IMR-90 (cell line): ENCODE data around the gene UBE2N. TPM values are rescaled to one million over a fixed set of nuclear protein-coding genes. Genes with fewer than 3 reads are reported as not detected.

ENCODE experiments used
- ATAC-seq: fragments of 200-7000 bp; cut with Tn5 transposase; 2 replicates; pipeline ENCODE4 v1.9.1; 2020; ENCODE audit warnings: low read depth, mild to moderate bottlenecking, moderate library complexity
- BruUV-seq: library from RNA; stranded (reverse); fragments of 400-500 nt; replicated peaks from 2 replicates; lab custom pipeline; 2021; lab: Mats Ljungman, UMichigan
- CTCF ChIA-PET: fragments of 300-600 bp; formaldehyde crosslinking; extraction: SDS; loops from one replicate; lab custom pipeline; 2021; ENCODE audit warnings: antibody characterized with exemption; lab: Yijun Ruan, JAX
- POLR2A ChIA-PET: fragments of 300-600 bp; sonication (Branson Sonifier 250); formaldehyde crosslinking; loops from one replicate; lab custom pipeline; 2022; ENCODE audit warnings: antibody characterized with exemption; ENCODE audit not compliant: unreplicated experiment; lab: Charles Lee
- DNase-seq: peaks from one replicate; pipeline ENCODE4 v3.0.0; 2013
- H2AFZ ChIP-seq: replicated peaks from 2 replicates; pipeline ENCODE3; 2013; ENCODE audit warnings: low read length, mild to moderate bottlenecking; ENCODE audit not compliant: poor library complexity
- H2AK5ac ChIP-seq: 2 replicates; pipeline ENCODE4 v1.6.1; 2013; ENCODE audit warnings: low read depth, low read length, inconsistent platforms
- H2AK9ac ChIP-seq: replicated peaks from 2 replicates; pipeline ENCODE3; 2013; ENCODE audit warnings: mild to moderate bottlenecking, low read depth, low read length, moderate library complexity; ENCODE audit not compliant: poor library complexity
- H2BK120ac ChIP-seq: 2 replicates; pipeline ENCODE4 v1.6.1; 2013; ENCODE audit warnings: low read depth, low read length, inconsistent platforms
- H2BK15ac ChIP-seq: 3 replicates; pipeline ENCODE4 v1.6.1; 2013; ENCODE audit warnings: low read depth, low read length, inconsistent platforms
- H2BK20ac ChIP-seq: 2 replicates; pipeline ENCODE4 v1.6.1; 2013; ENCODE audit warnings: low read depth, mild to moderate bottlenecking, inconsistent platforms, low read length, moderate library complexity
- H2BK5ac ChIP-seq: 2 replicates; pipeline ENCODE4 v1.6.1; 2013; ENCODE audit warnings: mild to moderate bottlenecking, low read depth, low read length, inconsistent platforms; ENCODE audit not compliant: poor library complexity, severe bottlenecking
- H3K14ac ChIP-seq: replicated peaks from 2 replicates; pipeline ENCODE4 v1.6.1; 2013; ENCODE audit warnings: low read depth, low read length, inconsistent platforms
- H3K18ac ChIP-seq: 2 replicates; pipeline ENCODE4 v1.6.1; 2013; ENCODE audit warnings: low read depth, low read length, control low read depth
- H3K23ac ChIP-seq: 2 replicates; pipeline ENCODE4 v1.6.1; 2013; ENCODE audit warnings: low read depth, low read length, inconsistent platforms
- H3K27ac ChIP-seq: 2 replicates; pipeline ENCODE4 v1.5.1; 2013; ENCODE audit warnings: mild to moderate bottlenecking, control low read depth, low read length; ENCODE audit not compliant: insufficient read depth
- H3K27me3 ChIP-seq: 2 replicates; pipeline ENCODE4 v1.6.1; 2013; ENCODE audit warnings: low read length; ENCODE audit not compliant: control insufficient read depth, insufficient read depth
- H3K36me3 ChIP-seq: 2 replicates; pipeline ENCODE4 v1.6.1; 2013; ENCODE audit warnings: low read length, mixed read lengths; ENCODE audit not compliant: control insufficient read depth, insufficient read depth
- H3K4ac ChIP-seq: 2 replicates; pipeline ENCODE4 v1.6.1; 2013; ENCODE audit warnings: low read depth, low read length, inconsistent platforms
- H3K4me1 ChIP-seq: 2 replicates; pipeline ENCODE4 v1.6.1; 2013; ENCODE audit warnings: low read length, mixed read lengths; ENCODE audit not compliant: control insufficient read depth, insufficient read depth
- H3K4me2 ChIP-seq: 2 replicates; pipeline ENCODE4 v1.6.1; 2013; ENCODE audit warnings: low read depth, mild to moderate bottlenecking, control low read depth, low read length, moderate library complexity
- H3K4me3 ChIP-seq: 2 replicates; pipeline ENCODE4 v1.5.1; 2013; ENCODE audit warnings: low read depth, mild to moderate bottlenecking, control low read depth, low read length, moderate library complexity; ENCODE audit not compliant: insufficient read depth
- H3K56ac ChIP-seq: 2 replicates; pipeline ENCODE4 v1.6.1; 2013; ENCODE audit warnings: low read length, inconsistent platforms; ENCODE audit not compliant: insufficient read depth; ENCODE audit errors: extremely low read depth
- H3K79me1 ChIP-seq, 2 experiments: 2 replicates each; pipeline ENCODE4 v1.6.1; 2013; ENCODE audit warnings: low read length in 2 of 2, inconsistent platforms in 1 of 2, low read depth in 1 of 2
- H3K9ac ChIP-seq: 2 replicates; pipeline ENCODE4 v1.6.1; 2013; ENCODE audit warnings: low read depth, low read length, control low read depth
- H3K9me1 ChIP-seq: 2 replicates; pipeline ENCODE4 v1.6.1; 2013; ENCODE audit warnings: low read length, inconsistent platforms; ENCODE audit not compliant: insufficient read depth
- H3K9me3 ChIP-seq: 2 replicates; pipeline ENCODE4 v1.6.1; 2013; ENCODE audit warnings: low read length; ENCODE audit not compliant: control insufficient read depth, insufficient read depth
- H4K20me1 ChIP-seq: 2 replicates; pipeline ENCODE4 v1.6.1; 2013; ENCODE audit warnings: low read length, inconsistent platforms; ENCODE audit not compliant: insufficient read depth
- H4K5ac ChIP-seq: 2 replicates; pipeline ENCODE4 v1.6.1; 2013; ENCODE audit warnings: mild to moderate bottlenecking, low read depth, low read length, control low read depth
- H4K8ac ChIP-seq, 2 experiments: 2 replicates each; pipeline ENCODE4 v1.6.1; 2013; ENCODE audit warnings: low read depth in 2 of 2, low read length in 2 of 2, control low read depth in 1 of 2, inconsistent platforms in 1 of 2
- H4K91ac ChIP-seq: 2 replicates; pipeline ENCODE4 v1.6.1; 2013; ENCODE audit warnings: low read depth, low read length, inconsistent platforms; ENCODE audit not compliant: insufficient read depth
- BHLHE40 ChIP-seq: fragments of 150-350 bp; IDR thresholded peaks from 2 replicates; pipeline ENCODE4 v1.6.1; 2016; ENCODE audit warnings: mild to moderate bottlenecking, low read depth, low read length
- CHD1 ChIP-seq: IDR thresholded peaks from 2 replicates; pipeline ENCODE4 v1.6.1; 2012; ENCODE audit warnings: low read depth, low read length, improper control_type of control experiment
- FOS ChIP-seq: fragments of 150-350 bp; IDR thresholded peaks from 2 replicates; pipeline ENCODE4 v1.6.1; 2016; ENCODE audit warnings: low read depth, low read length
- MAFK ChIP-seq: IDR thresholded peaks from 2 replicates; pipeline ENCODE4 v1.6.1; 2012; ENCODE audit warnings: low read depth, low read length, improper control_type of control experiment
- MAZ ChIP-seq: IDR thresholded peaks from 2 replicates; pipeline ENCODE4 v1.6.1; 2012; ENCODE audit warnings: low read depth, mild to moderate bottlenecking, low read length, improper control_type of control experiment, moderate library complexity, borderline replicate concordance
- NFE2L2 ChIP-seq: fragments of 150-350 bp; IDR thresholded peaks from 2 replicates; pipeline ENCODE4 v1.6.1; 2016; ENCODE audit warnings: low read depth, mild to moderate bottlenecking, low read length
- RCOR1 ChIP-seq: IDR thresholded peaks from 2 replicates; pipeline ENCODE4 v1.6.1; 2012; ENCODE audit warnings: mild to moderate bottlenecking, low read length, improper control_type of control experiment; ENCODE audit not compliant: insufficient replicate concordance
- RFX5 ChIP-seq: IDR thresholded peaks from 2 replicates; pipeline ENCODE4 v1.8.0; 2012; ENCODE audit warnings: low read depth, mild to moderate bottlenecking, low read length, moderate library complexity
- SMC3 ChIP-seq: fragments of 150-350 bp; IDR thresholded peaks from 2 replicates; pipeline ENCODE4 v1.6.1; 2016; ENCODE audit warnings: low read depth, mild to moderate bottlenecking, antibody characterized with exemption, low read length, moderate library complexity
- WGBS, 2 experiments: methylation state at CpG; one replicate each; pipeline versions ENCODE4 v1.1.5 to v1.1.7; 2013; ENCODE audit warnings: missing lambda C conversion rate in 2 of 2; ENCODE audit not compliant: insufficient read length in 1 of 2; ENCODE audit errors: extremely low coverage in 2 of 2; 5-methylcytosine and 5-hydroxymethylcytosine counted together
- dilution Hi-C: fragments of 300-500 bp; cut with HindIII; formaldehyde crosslinking; loops from one replicate; pipeline ENCODE4 v1.14.3; 2018; ENCODE audit warnings: low sequenced_read_pairs; ENCODE audit not compliant: unreplicated experiment
- in situ Hi-C: fragments of 300-500 bp; cut with MboI; formaldehyde crosslinking; loops from 3 replicates; pipeline ENCODE4 v1.14.3; 2019; ENCODE audit warnings: low sequenced_read_pairs, inconsistent platforms, mixed read lengths
- intact Hi-C: fragments of 100-400 bp; cut with micrococcal nuclease; formaldehyde crosslinking; loops from 2 replicates; pipeline ENCODE4 v1.10.0; 2022
- polyA plus RNA-seq, 3 experiments: library from polyadenylated mRNA; depleted of rRNA; stranded (reverse); fragments of >200 nt; gene quantifications; 2 replicates each; pipeline ENCODE4 v1.2.3, GENCODE V29; 2012; ENCODE audit warnings: low replicate concordance in 1 of 3
- total RNA-seq: library from RNA; depleted of rRNA; stranded (reverse); fragments of >200 nt; gene quantifications from 2 replicates; pipeline ENCODE4 v1.2.3, GENCODE V29; 2012
- TF ChIP-seq, protein P1 (sequence below): conservative IDR thresholded peaks from 2 replicates; pipeline ENCODE4 v1.5.1; 2012; ENCODE audit warnings: mild to moderate bottlenecking, low read depth, low read length, improper control_type of control experiment

UBE2N gene
- total and polyA plus RNA-seq, 2 of the 4 experiments (the other 2 are of a cell fraction): 64.5 to 103 TPM

DNA sequence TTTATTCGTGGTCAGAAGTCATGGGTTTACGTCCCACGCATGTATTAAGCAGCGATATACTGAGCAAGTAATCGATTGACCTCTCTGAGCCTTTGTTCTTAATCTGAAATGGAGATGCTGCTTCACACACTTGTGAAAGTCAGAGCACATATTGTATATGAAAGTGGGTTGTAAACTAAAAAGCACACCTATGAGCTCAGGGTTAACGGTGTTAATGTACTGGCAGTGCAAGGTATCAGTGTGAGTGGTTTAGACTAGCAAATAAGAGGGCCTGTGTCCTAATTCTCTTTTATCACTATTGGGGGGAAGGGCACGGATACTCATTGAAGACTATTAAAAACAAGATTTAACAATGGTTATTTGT lies 26.2 kb upstream of the UBE2N start:
- H2BK20ac ChIP-seq: no peak overlapping the region
- no peaks in the 10 kb centered on the region for H3K9me3 ChIP-seq
- H3K18ac ChIP-seq: peak overlapping the region; percentile 15; the same call in 1 of the 2 replicates
- DNase-seq (no peak), ATAC-seq (0 out of 2 replicates have a peak, but pooled peaks have one; percentile 3)
- H3K27ac ChIP-seq: peak overlapping the region; percentile 97
- no peaks in the 10 kb centered on the region for H4K20me1 ChIP-seq
- H4K91ac ChIP-seq: peak overlapping the region; percentile 98
- ChIA-PET POLR2A (no interaction called here), CTCF (interaction anchor here (0.7 to 1.1 kb wide), 2 partner anchors 22 to 330 kb away, joined by 3 to 6 read pairs; no protein-coding TSS in a partner anchor)
- H3K9ac ChIP-seq: peak overlapping the region; percentile 98
- H4K8ac ChIP-seq: peak overlapping the region; percentile 90 to 100
- peak overlapping the region; percentile 7; the same call in 1 of the 2 replicates for H4K5ac ChIP-seq
- peak overlapping the region; percentile 93 for H2AK9ac ChIP-seq
- intact Hi-C loops (no loop called here), dilution Hi-C loops (no loop called here), in situ Hi-C loops (no loop called here)
- no peak for TF ChIP-seq FOS
- TF ChIP-seq RFX5: no peak
- TF ChIP-seq CHD1: no peak
- TF ChIP-seq SMC3: no peak
- TF ChIP-seq, protein P1, sequence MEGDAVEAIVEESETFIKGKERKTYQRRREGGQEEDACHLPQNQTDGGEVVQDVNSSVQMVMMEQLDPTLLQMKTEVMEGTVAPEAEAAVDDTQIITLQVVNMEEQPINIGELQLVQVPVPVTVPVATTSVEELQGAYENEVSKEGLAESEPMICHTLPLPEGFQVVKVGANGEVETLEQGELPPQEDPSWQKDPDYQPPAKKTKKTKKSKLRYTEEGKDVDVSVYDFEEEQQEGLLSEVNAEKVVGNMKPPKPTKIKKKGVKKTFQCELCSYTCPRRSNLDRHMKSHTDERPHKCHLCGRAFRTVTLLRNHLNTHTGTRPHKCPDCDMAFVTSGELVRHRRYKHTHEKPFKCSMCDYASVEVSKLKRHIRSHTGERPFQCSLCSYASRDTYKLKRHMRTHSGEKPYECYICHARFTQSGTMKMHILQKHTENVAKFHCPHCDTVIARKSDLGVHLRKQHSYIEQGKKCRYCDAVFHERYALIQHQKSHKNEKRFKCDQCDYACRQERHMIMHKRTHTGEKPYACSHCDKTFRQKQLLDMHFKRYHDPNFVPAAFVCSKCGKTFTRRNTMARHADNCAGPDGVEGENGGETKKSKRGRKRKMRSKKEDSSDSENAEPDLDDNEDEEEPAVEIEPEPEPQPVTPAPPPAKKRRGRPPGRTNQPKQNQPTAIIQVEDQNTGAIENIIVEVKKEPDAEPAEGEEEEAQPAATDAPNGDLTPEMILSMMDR: no peak
- no peak for TF ChIP-seq BHLHE40
- no peak for TF ChIP-seq RCOR1
- no peak for TF ChIP-seq MAZ
- TF ChIP-seq NFE2L2: no peak
- no peak for TF ChIP-seq MAFK
- 11% methylated on average over 3 of the region's 7 CpGs; no CpG with 5 or more reads in 1 of the 2 experiments for WGBS, 2 experiments
- peak overlapping the region; percentile 100 for H2AFZ ChIP-seq
- H3K36me3 ChIP-seq: peaks cover 2% of the 10 kb centered on the region; the same call in 1 of the 2 replicates
- H2BK120ac ChIP-seq: 0 out of 2 replicates have a peak overlapping the region, but pooled peaks have one; percentile 12
- H3K4me3 ChIP-seq: peak overlapping the region; percentile 92
- 0 out of 3 replicates have a peak overlapping the region, but pooled peaks have one; percentile 31 for H2BK15ac ChIP-seq
- peak overlapping the region; percentile 97 for H3K4me2 ChIP-seq
- H2BK5ac ChIP-seq: peak overlapping the region; percentile 41
- peaks cover 10 to 41% of the 10 kb centered on the region in 2 experiments; a peak in 3 of 4 replicates for H3K79me1 ChIP-seq
- H2AK5ac ChIP-seq: peak overlapping the region; percentile 92
- peak overlapping the region; percentile 98 for H3K4ac ChIP-seq
- no peaks in the 10 kb centered on the region for H3K27me3 ChIP-seq
- peak overlapping the region; percentile 98 for H3K56ac ChIP-seq
- H3K23ac ChIP-seq: peak overlapping the region; percentile 99
- no peaks in the 10 kb centered on the region for H3K4me1 ChIP-seq
- H3K14ac ChIP-seq: peak overlapping the region; percentile 95
- BruUV-seq: no TSS peak
- H3K9me1 ChIP-seq: no peaks in the 10 kb centered on the region
